SK-N-SH treated with all-trans-retinoic acid at 6 μM for 48 hours (cell line): ENCODE data around the gene TOM1L1.

Experiments used
- ATAC-seq: fragments of 200-7000 bp; cut with Tn5 transposase; 3 replicates; pipeline ENCODE4 v1.9.1; 2020; ENCODE audit warnings: mild to moderate bottlenecking, moderate library complexity
- ARNTL ChIP-seq: fragments of 450-650 bp; formaldehyde crosslinking; IDR thresholded peaks from 2 replicates; pipeline ENCODE4 v1.5.0; 2020; ENCODE audit warnings: low read depth, mild to moderate bottlenecking, moderate library complexity, borderline replicate concordance
- BACH2 ChIP-seq: fragments of 250-450 bp; sonication (Bioruptor Pico); IDR thresholded peaks from 2 replicates; pipeline ENCODE4 v1.9.0; 2021; ENCODE audit warnings: mild to moderate bottlenecking, borderline replicate concordance
- CSDC2 ChIP-seq: fragments of 250-450 bp; sonication (Bioruptor Pico); IDR thresholded peaks from 2 replicates; pipeline ENCODE4 v1.5.0; 2020; ENCODE audit warnings: mild to moderate bottlenecking, moderate library complexity
- ESRRG ChIP-seq: fragments of 250-450 bp; sonication (Bioruptor Pico); IDR thresholded peaks from 2 replicates; pipeline ENCODE4 v1.6.1; 2021; ENCODE audit warnings: mild to moderate bottlenecking
- GLIS3 ChIP-seq: fragments of 250-450 bp; sonication (Bioruptor Pico); IDR thresholded peaks from 2 replicates; pipeline ENCODE4 v1.5.0; 2020; ENCODE audit warnings: mild to moderate bottlenecking, moderate library complexity
- ISL1 ChIP-seq: fragments of 250-450 bp; sonication (Bioruptor Pico); IDR thresholded peaks from 2 replicates; pipeline ENCODE4 v2.1.2; 2022; ENCODE audit warnings: mild to moderate bottlenecking, moderate library complexity
- OSR1 ChIP-seq: fragments of 250-450 bp; sonication (Bioruptor Pico); IDR thresholded peaks from 2 replicates; pipeline ENCODE4 v1.8.0; 2022; ENCODE audit warnings: moderate library complexity, mild to moderate bottlenecking, inconsistent platforms
- PPARA ChIP-seq: fragments of 250-450 bp; sonication (Bioruptor Pico); IDR thresholded peaks from 2 replicates; pipeline ENCODE4 v1.5.0; 2020; ENCODE audit warnings: mild to moderate bottlenecking, borderline replicate concordance
- RARB ChIP-seq: fragments of 250-450 bp; sonication (Bioruptor Pico); IDR thresholded peaks from 2 replicates; pipeline ENCODE4 v1.8.0; 2021; ENCODE audit warnings: mild to moderate bottlenecking, moderate library complexity
- SNAI2 ChIP-seq: fragments of 250-450 bp; sonication (Bioruptor Pico); IDR thresholded peaks from 2 replicates; pipeline ENCODE4 v1.5.0; 2020; ENCODE audit warnings: mild to moderate bottlenecking, moderate library complexity
- TOX ChIP-seq: fragments of 250-450 bp; sonication (Bioruptor Pico); IDR thresholded peaks from 2 replicates; pipeline ENCODE4 v1.8.0; 2021; ENCODE audit warnings: mild to moderate bottlenecking, moderate library complexity, borderline replicate concordance
- ZC3H10 ChIP-seq: fragments of 250-450 bp; sonication (Bioruptor Pico); IDR thresholded peaks from 2 replicates; pipeline ENCODE4 v1.5.1; 2021; ENCODE audit warnings: mild to moderate bottlenecking, moderate library complexity
- ZFP3 ChIP-seq: fragments of 250-450 bp; sonication (Bioruptor Pico); IDR thresholded peaks from 2 replicates; pipeline ENCODE4 v1.5.0; 2020; ENCODE audit warnings: mild to moderate bottlenecking, moderate library complexity
- ZNF565 ChIP-seq: fragments of 450-650 bp; formaldehyde crosslinking; conservative IDR thresholded peaks from 2 replicates; pipeline ENCODE4 v1.5.0; 2020; ENCODE audit warnings: low read depth, mild to moderate bottlenecking, moderate library complexity
- ZNF70 ChIP-seq: fragments of 450-650 bp; formaldehyde crosslinking; IDR thresholded peaks from 2 replicates; pipeline ENCODE4 v1.5.0; 2020; ENCODE audit warnings: mild to moderate bottlenecking, moderate library complexity
- ZNF8 ChIP-seq: fragments of 450-650 bp; formaldehyde crosslinking; IDR thresholded peaks from 2 replicates; pipeline ENCODE4 v1.5.0; 2020; ENCODE audit warnings: mild to moderate bottlenecking, moderate library complexity
- TF ChIP-seq, protein P1 (sequence below): fragments of 250-450 bp; sonication (Bioruptor Pico); IDR thresholded peaks from 2 replicates; pipeline ENCODE4 v1.8.0; 2021; ENCODE audit warnings: low read depth, mild to moderate bottlenecking, moderate library complexity, borderline replicate concordance
- TF ChIP-seq, protein P2 (sequence below): fragments of 250-450 bp; sonication (Bioruptor Pico); IDR thresholded peaks from 2 replicates; pipeline ENCODE4 v1.5.0; 2020; ENCODE audit warnings: mild to moderate bottlenecking, moderate library complexity
- TF ChIP-seq, protein P3 (sequence below): fragments of 250-450 bp; sonication (Bioruptor Pico); IDR thresholded peaks from 2 replicates; pipeline ENCODE4 v1.5.1; 2021; ENCODE audit warnings: mild to moderate bottlenecking, moderate library complexity
- TF ChIP-seq, protein P4 (sequence below): fragments of 250-450 bp; sonication (Bioruptor Pico); IDR thresholded peaks from 2 replicates; pipeline ENCODE4 v1.5.1; 2020; ENCODE audit warnings: low read depth, mild to moderate bottlenecking, moderate library complexity

The TOM1L1 gene

DNA sequence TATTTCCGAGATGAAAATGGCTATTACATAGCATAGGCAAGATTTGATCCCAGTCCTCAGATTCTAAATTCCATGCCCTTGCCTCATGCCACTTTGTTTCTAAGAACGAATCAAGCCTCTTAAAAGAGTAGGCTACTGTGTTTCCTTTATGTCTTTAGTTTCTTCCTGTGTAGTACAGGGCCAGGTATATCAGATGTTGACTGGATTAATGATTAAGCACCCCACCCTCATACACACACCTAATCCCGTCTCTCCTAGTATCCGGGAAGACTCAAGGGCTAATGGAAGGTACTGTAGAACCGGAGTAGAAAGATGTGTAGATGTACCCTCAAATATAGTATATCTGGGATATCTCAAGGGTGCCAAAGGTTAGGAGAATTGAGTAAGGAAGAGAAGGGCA is 6.7 kb downstream of the TOM1L1 start:
- TF ChIP-seq ESRRG (CRISPR knock-in tag) (no peak), ZNF565 (no peak), ZNF70 (CRISPR knock-in tag) (no peak), BACH2 (CRISPR knock-in tag) (no peak), OSR1 (CRISPR knock-in tag) (no peak), PPARA (CRISPR knock-in tag) (no peak), ZC3H10 (no peak), RARB (CRISPR knock-in tag) (no peak), ZFP3 (CRISPR knock-in tag) (no peak), GLIS3 (CRISPR knock-in tag) (no peak)
- no peak for ATAC-seq

DNA sequence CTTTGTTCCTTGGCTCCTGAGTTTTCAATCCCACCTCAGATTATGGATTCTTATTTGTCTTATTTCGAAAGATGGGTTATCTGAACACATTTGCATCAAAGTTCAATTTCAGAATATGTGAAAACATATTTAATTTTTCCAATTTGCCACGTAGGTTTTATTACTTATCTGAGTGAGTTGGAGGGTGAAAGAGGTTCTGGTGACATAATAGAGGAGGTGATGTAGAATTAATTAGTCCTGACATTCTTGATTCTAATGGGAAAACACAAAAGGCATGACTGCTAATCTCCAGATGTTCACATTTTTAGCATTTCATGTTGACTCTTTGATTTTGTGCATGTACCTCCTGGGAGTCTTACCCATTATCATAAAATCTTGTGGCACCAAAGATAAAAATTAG is 9.1 kb downstream of the TOM1L1 start:
- ATAC-seq = no peak

DNA sequence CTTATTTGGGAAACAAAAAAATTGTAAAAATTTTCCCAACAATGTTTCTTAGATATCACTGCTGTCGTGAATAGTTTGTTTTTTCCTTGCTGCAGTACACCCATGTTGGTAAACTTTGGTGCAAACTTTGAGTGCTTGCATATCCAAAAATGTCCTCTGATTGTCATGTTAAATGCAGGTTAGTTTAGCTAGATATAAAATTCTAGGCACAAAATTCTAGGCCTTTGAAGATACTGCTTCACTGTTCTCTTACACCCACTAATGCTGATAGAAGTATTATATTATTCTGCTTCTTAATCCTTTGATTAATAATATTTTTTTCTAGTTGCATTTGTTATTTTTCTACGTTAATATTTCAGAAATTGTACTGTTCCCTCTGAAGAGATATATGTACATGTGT is 16.1 kb downstream of the TOM1L1 start:
- ATAC-seq = no peak
- TF ChIP-seq, protein P1, sequence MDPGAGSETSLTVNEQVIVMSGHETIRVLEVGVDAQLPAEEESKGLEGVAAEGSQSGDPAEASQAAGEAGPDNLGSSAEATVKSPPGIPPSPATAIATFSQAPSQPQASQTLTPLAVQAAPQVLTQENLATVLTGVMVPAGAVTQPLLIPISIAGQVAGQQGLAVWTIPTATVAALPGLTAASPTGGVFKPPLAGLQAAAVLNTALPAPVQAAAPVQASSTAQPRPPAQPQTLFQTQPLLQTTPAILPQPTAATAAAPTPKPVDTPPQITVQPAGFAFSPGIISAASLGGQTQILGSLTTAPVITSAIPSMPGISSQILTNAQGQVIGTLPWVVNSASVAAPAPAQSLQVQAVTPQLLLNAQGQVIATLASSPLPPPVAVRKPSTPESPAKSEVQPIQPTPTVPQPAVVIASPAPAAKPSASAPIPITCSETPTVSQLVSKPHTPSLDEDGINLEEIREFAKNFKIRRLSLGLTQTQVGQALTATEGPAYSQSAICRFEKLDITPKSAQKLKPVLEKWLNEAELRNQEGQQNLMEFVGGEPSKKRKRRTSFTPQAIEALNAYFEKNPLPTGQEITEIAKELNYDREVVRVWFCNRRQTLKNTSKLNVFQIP (CRISPR knock-in tag) = no peak
- TF ChIP-seq RARB (CRISPR knock-in tag) = no peak
- TF ChIP-seq BACH2 (CRISPR knock-in tag) = no peak
- no peak for TF ChIP-seq ZC3H10
- TF ChIP-seq PPARA (CRISPR knock-in tag) = no peak

More for the DNA sequence above, 9.1 kb downstream of the TOM1L1 start:
- TF ChIP-seq, protein P1 (CRISPR knock-in tag) = no peak
- TF ChIP-seq ZNF70 (CRISPR knock-in tag) = no peak
- TF ChIP-seq, protein P2, sequence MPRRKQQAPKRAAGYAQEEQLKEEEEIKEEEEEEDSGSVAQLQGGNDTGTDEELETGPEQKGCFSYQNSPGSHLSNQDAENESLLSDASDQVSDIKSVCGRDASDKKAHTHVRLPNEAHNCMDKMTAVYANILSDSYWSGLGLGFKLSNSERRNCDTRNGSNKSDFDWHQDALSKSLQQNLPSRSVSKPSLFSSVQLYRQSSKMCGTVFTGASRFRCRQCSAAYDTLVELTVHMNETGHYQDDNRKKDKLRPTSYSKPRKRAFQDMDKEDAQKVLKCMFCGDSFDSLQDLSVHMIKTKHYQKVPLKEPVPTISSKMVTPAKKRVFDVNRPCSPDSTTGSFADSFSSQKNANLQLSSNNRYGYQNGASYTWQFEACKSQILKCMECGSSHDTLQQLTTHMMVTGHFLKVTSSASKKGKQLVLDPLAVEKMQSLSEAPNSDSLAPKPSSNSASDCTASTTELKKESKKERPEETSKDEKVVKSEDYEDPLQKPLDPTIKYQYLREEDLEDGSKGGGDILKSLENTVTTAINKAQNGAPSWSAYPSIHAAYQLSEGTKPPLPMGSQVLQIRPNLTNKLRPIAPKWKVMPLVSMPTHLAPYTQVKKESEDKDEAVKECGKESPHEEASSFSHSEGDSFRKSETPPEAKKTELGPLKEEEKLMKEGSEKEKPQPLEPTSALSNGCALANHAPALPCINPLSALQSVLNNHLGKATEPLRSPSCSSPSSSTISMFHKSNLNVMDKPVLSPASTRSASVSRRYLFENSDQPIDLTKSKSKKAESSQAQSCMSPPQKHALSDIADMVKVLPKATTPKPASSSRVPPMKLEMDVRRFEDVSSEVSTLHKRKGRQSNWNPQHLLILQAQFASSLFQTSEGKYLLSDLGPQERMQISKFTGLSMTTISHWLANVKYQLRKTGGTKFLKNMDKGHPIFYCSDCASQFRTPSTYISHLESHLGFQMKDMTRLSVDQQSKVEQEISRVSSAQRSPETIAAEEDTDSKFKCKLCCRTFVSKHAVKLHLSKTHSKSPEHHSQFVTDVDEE = no peak
- TF ChIP-seq, protein P3, sequence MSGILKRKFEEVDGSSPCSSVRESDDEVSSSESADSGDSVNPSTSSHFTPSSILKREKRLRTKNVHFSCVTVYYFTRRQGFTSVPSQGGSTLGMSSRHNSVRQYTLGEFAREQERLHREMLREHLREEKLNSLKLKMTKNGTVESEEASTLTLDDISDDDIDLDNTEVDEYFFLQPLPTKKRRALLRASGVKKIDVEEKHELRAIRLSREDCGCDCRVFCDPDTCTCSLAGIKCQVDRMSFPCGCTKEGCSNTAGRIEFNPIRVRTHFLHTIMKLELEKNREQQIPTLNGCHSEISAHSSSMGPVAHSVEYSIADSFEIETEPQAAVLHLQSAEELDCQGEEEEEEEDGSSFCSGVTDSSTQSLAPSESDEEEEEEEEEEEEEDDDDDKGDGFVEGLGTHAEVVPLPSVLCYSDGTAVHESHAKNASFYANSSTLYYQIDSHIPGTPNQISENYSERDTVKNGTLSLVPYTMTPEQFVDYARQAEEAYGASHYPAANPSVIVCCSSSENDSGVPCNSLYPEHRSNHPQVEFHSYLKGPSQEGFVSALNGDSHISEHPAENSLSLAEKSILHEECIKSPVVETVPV (CRISPR knock-in tag) = no peak
- no peak for TF ChIP-seq ISL1
- no peak for TF ChIP-seq ZFP3 (CRISPR knock-in tag)
- TF ChIP-seq ZNF8 (CRISPR knock-in tag) = no peak
- no peak for TF ChIP-seq ZC3H10

DNA sequence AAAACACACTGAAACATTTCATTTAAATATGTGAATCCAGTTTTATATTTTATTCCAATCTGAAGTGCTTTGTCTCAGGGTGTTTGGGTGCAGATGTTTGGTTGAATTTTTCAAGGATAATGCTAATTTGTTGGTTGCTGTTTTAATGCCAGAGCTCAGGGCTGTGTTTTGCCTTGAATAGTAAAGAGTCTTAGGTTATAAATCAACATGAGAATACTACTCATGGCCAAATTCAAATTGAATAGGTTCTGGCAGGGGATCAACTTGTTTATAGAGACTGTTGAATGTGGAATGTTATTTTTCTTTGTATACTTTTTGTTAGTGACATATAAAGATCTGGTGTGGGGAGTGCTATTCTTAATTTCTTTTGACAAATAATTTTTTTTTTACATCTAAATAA is 18.8 kb downstream of the TOM1L1 start:
- TF ChIP-seq ZNF565 = no peak
- no peak for TF ChIP-seq CSDC2 (CRISPR knock-in tag)
- TF ChIP-seq, protein P3 (CRISPR knock-in tag) = no peak
- no peak for TF ChIP-seq ZNF70 (CRISPR knock-in tag)
- no peak for TF ChIP-seq SNAI2 (CRISPR knock-in tag)
- TF ChIP-seq, protein P4, sequence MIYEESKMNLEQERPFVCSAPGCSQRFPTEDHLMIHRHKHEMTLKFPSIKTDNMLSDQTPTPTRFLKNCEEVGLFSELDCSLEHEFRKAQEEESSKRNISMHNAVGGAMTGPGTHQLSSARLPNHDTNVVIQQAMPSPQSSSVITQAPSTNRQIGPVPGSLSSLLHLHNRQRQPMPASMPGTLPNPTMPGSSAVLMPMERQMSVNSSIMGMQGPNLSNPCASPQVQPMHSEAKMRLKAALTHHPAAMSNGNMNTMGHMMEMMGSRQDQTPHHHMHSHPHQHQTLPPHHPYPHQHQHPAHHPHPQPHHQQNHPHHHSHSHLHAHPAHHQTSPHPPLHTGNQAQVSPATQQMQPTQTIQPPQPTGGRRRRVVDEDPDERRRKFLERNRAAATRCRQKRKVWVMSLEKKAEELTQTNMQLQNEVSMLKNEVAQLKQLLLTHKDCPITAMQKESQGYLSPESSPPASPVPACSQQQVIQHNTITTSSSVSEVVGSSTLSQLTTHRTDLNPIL (CRISPR knock-in tag) = no peak
- TF ChIP-seq TOX (CRISPR knock-in tag) = no peak
- TF ChIP-seq PPARA (CRISPR knock-in tag) = no peak
- no peak for TF ChIP-seq ARNTL (CRISPR knock-in tag)
- no peak for TF ChIP-seq GLIS3 (CRISPR knock-in tag)
- TF ChIP-seq, protein P1 (CRISPR knock-in tag) = no peak
- no peak for TF ChIP-seq ISL1
- no peak for TF ChIP-seq BACH2 (CRISPR knock-in tag)
- TF ChIP-seq ZC3H10 = no peak
- TF ChIP-seq, all 23 proteins: peak for 0
- ATAC-seq = no peak
